Loucy (cell line): ENCODE results near the gene TTC39B.

ENCODE experiments used
- H2AFZ ChIP-seq: fragments of 200-600 bp; sonication (generic); 2 replicates; pipeline ENCODE4 v1.6.0; 2016; ENCODE audit warnings: antibody characterized with exemption, mild to moderate bottlenecking, low read length, moderate library complexity
- H3F3A ChIP-seq: fragments of 200-600 bp; 2 replicates; pipeline ENCODE4 v1.6.0; 2016; ENCODE audit warnings: antibody characterized with exemption, low read depth, mild to moderate bottlenecking
- H3K27me3 ChIP-seq: fragments of 200-600 bp; sonication (generic); 2 replicates; pipeline ENCODE4 v1.6.1; 2014; ENCODE audit warnings: low read length, mild to moderate bottlenecking; ENCODE audit not compliant: insufficient read depth, poor library complexity, severe bottlenecking
- H3K36me3 ChIP-seq: fragments of 200-600 bp; sonication (generic); 2 replicates; pipeline ENCODE4 v1.6.1; 2016; ENCODE audit warnings: low read length; ENCODE audit not compliant: insufficient read depth
- H3K4me1 ChIP-seq: fragments of 200-600 bp; sonication (generic); 2 replicates; pipeline ENCODE4 v1.5.1; 2014; ENCODE audit warnings: low read length, mild to moderate bottlenecking; ENCODE audit not compliant: insufficient read depth, poor library complexity, severe bottlenecking
- H3K4me2 ChIP-seq: fragments of 200-600 bp; sonication (generic); 2 replicates; pipeline ENCODE4 v1.6.0; 2014; ENCODE audit warnings: antibody characterized with exemption, low read length, low read depth, mild to moderate bottlenecking; ENCODE audit not compliant: poor library complexity, severe bottlenecking
- H3K4me3 ChIP-seq: fragments of 200-600 bp; sonication (generic); 2 replicates; pipeline ENCODE4 v1.5.1; 2014; ENCODE audit warnings: low read length, mild to moderate bottlenecking, mixed read lengths; ENCODE audit not compliant: poor library complexity, severe bottlenecking
- H3K79me2 ChIP-seq: fragments of 200-600 bp; sonication (generic); 2 replicates; pipeline ENCODE4 v1.6.1; 2014; ENCODE audit warnings: low read length; ENCODE audit not compliant: insufficient read depth
- H3K9ac ChIP-seq: fragments of 200-600 bp; sonication (generic); 2 replicates; pipeline ENCODE4 v1.6.0; 2014; ENCODE audit warnings: mild to moderate bottlenecking, low read depth, low read length, moderate library complexity; ENCODE audit not compliant: poor library complexity, severe bottlenecking
- H3K9me2 ChIP-seq: fragments of 200-600 bp; sonication (generic); replicated peaks from 2 replicates; pipeline ENCODE4 v1.6.1; 2016; ENCODE audit warnings: low read depth, low read length, mixed read lengths
- H3K9me3 ChIP-seq: fragments of 200-600 bp; sonication (generic); 2 replicates; pipeline ENCODE4 v1.6.1; 2014; ENCODE audit warnings: mild to moderate bottlenecking, antibody characterized with exemption, low read length, low read depth; ENCODE audit not compliant: insufficient read depth
- H4K20me1 ChIP-seq: fragments of 200-600 bp; sonication (generic); 2 replicates; pipeline ENCODE4 v1.6.0; 2014; ENCODE audit warnings: antibody characterized with exemption, low read length, mild to moderate bottlenecking; ENCODE audit not compliant: insufficient read depth, poor library complexity, severe bottlenecking
- EZH2phosphoT487 ChIP-seq: fragments of 200-600 bp; IDR thresholded peaks from 2 replicates; pipeline ENCODE4 v1.6.1; 2018; ENCODE audit warnings: antibody characterized with exemption, mild to moderate bottlenecking, moderate library complexity, borderline replicate concordance
- TF ChIP-seq, protein P1 (sequence below): fragments of 200-600 bp; sonication (generic); conservative IDR thresholded peaks from 2 replicates; pipeline ENCODE4 v1.5.1; 2014; ENCODE audit warnings: mild to moderate bottlenecking, antibody characterized with exemption, low read length

TTC39B gene

DNA sequence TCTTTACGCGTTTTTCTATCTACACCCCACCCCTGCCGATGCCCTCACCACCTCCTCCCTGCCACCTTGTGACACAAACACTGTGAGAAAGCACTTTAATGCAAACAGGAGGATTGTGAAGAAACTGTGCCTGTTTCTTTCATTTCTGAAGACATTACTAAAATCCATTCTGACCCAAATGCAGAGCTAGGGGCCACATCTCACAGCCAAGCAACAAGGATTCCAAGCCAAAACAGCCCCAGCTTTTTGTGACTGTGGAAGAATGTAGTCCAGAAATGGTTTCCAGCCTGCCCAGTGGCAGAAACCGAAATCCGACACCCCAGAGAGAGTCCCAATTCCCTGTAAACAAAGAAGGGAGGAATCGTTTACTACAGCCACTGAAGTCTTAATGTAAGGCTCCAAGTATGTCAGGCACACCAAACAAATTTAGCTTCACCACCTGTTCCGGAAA, 190.9 kb downstream of the TTC39B start:
- H3K9ac ChIP-seq: no peak overlapping the region
- no peak overlapping the region for H3K4me2 ChIP-seq

DNA sequence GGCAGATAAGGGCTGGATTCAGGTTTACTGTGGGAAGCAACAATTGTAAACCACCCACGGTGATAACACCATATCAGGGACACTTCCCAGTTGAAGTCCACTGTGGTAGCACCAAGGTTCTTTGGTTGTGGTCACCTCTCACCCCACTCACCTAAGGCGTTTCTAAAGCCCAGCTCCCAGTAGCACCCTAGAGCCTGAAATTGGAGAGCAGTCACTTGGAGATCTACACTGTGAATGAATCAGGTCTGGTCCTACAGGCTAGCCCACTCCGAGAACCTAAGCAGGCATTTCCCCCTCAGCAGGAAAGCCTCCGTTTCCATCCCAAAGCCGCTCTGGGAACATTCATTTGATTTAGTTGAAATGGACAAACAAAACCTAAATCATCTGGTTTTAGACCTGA, 191.3 kb downstream of the TTC39B start:
- Histone ChIP-seq H3K4me3 (no peak overlapping the region), H3K9me2 (no peaks in the 10 kb centered on the region), H3K9me3 (no peaks in the 10 kb centered on the region), H3K4me1 (no peaks in the 10 kb centered on the region), H3K4me2 (no peak overlapping the region), H4K20me1 (no peaks in the 10 kb centered on the region), H3F3A (no peaks in the 10 kb centered on the region), H3K9ac (no peak overlapping the region), H3K27me3 (no peaks in the 10 kb centered on the region), H2AFZ (no peak overlapping the region), H3K36me3 (no peaks in the 10 kb centered on the region), H3K79me2 (no peaks in the 10 kb centered on the region)
- no peak for TF ChIP-seq EZH2phosphoT487
- TF ChIP-seq, protein P1, sequence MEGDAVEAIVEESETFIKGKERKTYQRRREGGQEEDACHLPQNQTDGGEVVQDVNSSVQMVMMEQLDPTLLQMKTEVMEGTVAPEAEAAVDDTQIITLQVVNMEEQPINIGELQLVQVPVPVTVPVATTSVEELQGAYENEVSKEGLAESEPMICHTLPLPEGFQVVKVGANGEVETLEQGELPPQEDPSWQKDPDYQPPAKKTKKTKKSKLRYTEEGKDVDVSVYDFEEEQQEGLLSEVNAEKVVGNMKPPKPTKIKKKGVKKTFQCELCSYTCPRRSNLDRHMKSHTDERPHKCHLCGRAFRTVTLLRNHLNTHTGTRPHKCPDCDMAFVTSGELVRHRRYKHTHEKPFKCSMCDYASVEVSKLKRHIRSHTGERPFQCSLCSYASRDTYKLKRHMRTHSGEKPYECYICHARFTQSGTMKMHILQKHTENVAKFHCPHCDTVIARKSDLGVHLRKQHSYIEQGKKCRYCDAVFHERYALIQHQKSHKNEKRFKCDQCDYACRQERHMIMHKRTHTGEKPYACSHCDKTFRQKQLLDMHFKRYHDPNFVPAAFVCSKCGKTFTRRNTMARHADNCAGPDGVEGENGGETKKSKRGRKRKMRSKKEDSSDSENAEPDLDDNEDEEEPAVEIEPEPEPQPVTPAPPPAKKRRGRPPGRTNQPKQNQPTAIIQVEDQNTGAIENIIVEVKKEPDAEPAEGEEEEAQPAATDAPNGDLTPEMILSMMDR: no peak

More for the DNA sequence above, 190.9 kb downstream of the TTC39B start:
- no peak overlapping the region for H3K4me3 ChIP-seq
- H3K4me1 ChIP-seq: no peaks in the 10 kb centered on the region
- H3F3A ChIP-seq: no peaks in the 10 kb centered on the region
- H2AFZ ChIP-seq: no peak overlapping the region
- TF ChIP-seq, protein P1: no peak
- TF ChIP-seq EZH2phosphoT487: no peak
- no peaks in the 10 kb centered on the region for H3K9me2 ChIP-seq
- no peaks in the 10 kb centered on the region for H3K79me2 ChIP-seq
- no peaks in the 10 kb centered on the region for H3K9me3 ChIP-seq
- H3K27me3 ChIP-seq: no peaks in the 10 kb centered on the region
- no peaks in the 10 kb centered on the region for H3K36me3 ChIP-seq
- no peaks in the 10 kb centered on the region for H4K20me1 ChIP-seq

DNA sequence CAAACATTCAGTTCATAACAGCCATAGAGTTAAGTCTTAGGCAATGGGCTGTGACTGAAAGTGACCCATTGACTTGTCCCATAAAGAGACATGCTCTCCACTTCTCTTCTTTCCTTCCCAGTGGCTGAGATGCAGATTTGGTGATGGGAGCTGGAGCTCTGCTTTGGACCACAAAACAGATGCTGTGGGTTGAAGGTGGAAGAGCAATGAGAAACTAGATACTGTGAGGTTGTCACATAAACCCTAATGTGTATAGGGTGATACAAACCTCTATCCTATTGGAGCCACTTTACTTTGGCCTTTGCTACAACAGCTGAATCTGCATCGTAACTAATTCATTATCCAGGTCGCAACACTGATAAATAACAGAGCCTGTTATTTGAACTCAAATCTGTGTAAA, 192.0 kb downstream of the TTC39B start:
- no peak overlapping the region for H2AFZ ChIP-seq
- H3F3A ChIP-seq: no peaks in the 10 kb centered on the region
- H3K79me2 ChIP-seq: no peaks in the 10 kb centered on the region
- H3K27me3 ChIP-seq: no peaks in the 10 kb centered on the region
- no peaks in the 10 kb centered on the region for H4K20me1 ChIP-seq
- H3K4me3 ChIP-seq: no peak overlapping the region
- no peaks in the 10 kb centered on the region for H3K9me3 ChIP-seq
- no peaks in the 10 kb centered on the region for H3K9me2 ChIP-seq
- no peak overlapping the region for H3K4me2 ChIP-seq
- H3K9ac ChIP-seq: no peak overlapping the region
- no peaks in the 10 kb centered on the region for H3K36me3 ChIP-seq
- TF ChIP-seq EZH2phosphoT487: no peak
- TF ChIP-seq, protein P1: no peak
- no peaks in the 10 kb centered on the region for H3K4me1 ChIP-seq
